Karpas-422 (cell line): Measurements from ENCODE around the gene SNX33. TPM values are rescaled to one million over a fixed set of nuclear protein-coding genes. Genes with fewer than 3 reads are reported as not detected.
"Not testable (repeated sequence)": the region's sequence is repeated elsewhere in the genome, so short reads cannot be mapped to it uniquely, and the experiment has no call there.

Source experiments
- DNase-seq: peaks from one replicate; pipeline ENCODE4 v3.0.0-alpha.2; 2015
- H2AFZ ChIP-seq: fragments of 200-600 bp; sonication (generic); 2 replicates; pipeline ENCODE4 v1.6.1; 2014; ENCODE audit warnings: antibody characterized with exemption, low read length, mixed read lengths
- H3K27ac ChIP-seq: fragments of 200-600 bp; sonication (generic); 2 replicates; pipeline ENCODE4 v1.5.1; 2014; ENCODE audit warnings: mild to moderate bottlenecking, low read length, moderate library complexity
- H3K27me3 ChIP-seq: fragments of 200-600 bp; sonication (generic); 2 replicates; pipeline ENCODE4 v1.6.1; 2014; ENCODE audit warnings: low read length, mixed read lengths
- H3K36me3 ChIP-seq: fragments of 200-600 bp; sonication (generic); 2 replicates; pipeline ENCODE4 v1.6.1; 2014; ENCODE audit warnings: low read length, mixed read lengths; ENCODE audit not compliant: insufficient read depth
- H3K4me1 ChIP-seq: fragments of 200-600 bp; sonication (generic); 2 replicates; pipeline ENCODE4 v1.6.1; 2014; ENCODE audit warnings: mild to moderate bottlenecking, low read length, mixed read lengths
- H3K4me2 ChIP-seq: fragments of 200-600 bp; sonication (generic); 2 replicates; pipeline ENCODE4 v1.6.1; 2014; ENCODE audit warnings: low read length, low read depth, mild to moderate bottlenecking; ENCODE audit not compliant: poor library complexity, severe bottlenecking
- H3K4me3 ChIP-seq: fragments of 200-600 bp; sonication (generic); 2 replicates; pipeline ENCODE4 v1.5.1; 2014; ENCODE audit warnings: mild to moderate bottlenecking, antibody characterized with exemption, low read length, mixed read lengths
- H3K79me2 ChIP-seq: fragments of 200-600 bp; sonication (generic); 2 replicates; pipeline ENCODE4 v1.6.1; 2014; ENCODE audit warnings: mild to moderate bottlenecking, low read length, mixed read lengths
- H3K9ac ChIP-seq: fragments of 200-600 bp; sonication (generic); 2 replicates; pipeline ENCODE4 v1.6.0; 2014; ENCODE audit warnings: low read length
- H3K9me2 ChIP-seq: fragments of 200-600 bp; sonication (generic), shearing (Covaris generic); replicated peaks from 2 replicates; pipeline ENCODE4 v1.6.0; 2014; ENCODE audit warnings: mild to moderate bottlenecking, low read length, moderate library complexity; ENCODE audit not compliant: insufficient read depth
- H3K9me3 ChIP-seq: fragments of 300-700, 200-600 bp; sonication (generic); 2 replicates; pipeline ENCODE4 v1.6.1; 2014; ENCODE audit warnings: low read length, mixed read lengths
- H4K20me1 ChIP-seq: fragments of 200-600 bp; sonication (generic); 2 replicates; pipeline ENCODE4 v1.6.1; 2014; ENCODE audit warnings: mild to moderate bottlenecking, antibody characterized with exemption, low read length, low read depth; ENCODE audit not compliant: insufficient read depth
- total RNA-seq: library from RNA; depleted of rRNA; stranded (reverse); fragments of >200 nt; shearing (Covaris generic); gene quantifications from 2 replicates; pipeline ENCODE4 v1.2.3, GENCODE V29; 2014; ENCODE audit warnings: low replicate concordance

The SNX33 gene
- total RNA-seq, 1 experiment from 2014 or later = not detected

DNA sequence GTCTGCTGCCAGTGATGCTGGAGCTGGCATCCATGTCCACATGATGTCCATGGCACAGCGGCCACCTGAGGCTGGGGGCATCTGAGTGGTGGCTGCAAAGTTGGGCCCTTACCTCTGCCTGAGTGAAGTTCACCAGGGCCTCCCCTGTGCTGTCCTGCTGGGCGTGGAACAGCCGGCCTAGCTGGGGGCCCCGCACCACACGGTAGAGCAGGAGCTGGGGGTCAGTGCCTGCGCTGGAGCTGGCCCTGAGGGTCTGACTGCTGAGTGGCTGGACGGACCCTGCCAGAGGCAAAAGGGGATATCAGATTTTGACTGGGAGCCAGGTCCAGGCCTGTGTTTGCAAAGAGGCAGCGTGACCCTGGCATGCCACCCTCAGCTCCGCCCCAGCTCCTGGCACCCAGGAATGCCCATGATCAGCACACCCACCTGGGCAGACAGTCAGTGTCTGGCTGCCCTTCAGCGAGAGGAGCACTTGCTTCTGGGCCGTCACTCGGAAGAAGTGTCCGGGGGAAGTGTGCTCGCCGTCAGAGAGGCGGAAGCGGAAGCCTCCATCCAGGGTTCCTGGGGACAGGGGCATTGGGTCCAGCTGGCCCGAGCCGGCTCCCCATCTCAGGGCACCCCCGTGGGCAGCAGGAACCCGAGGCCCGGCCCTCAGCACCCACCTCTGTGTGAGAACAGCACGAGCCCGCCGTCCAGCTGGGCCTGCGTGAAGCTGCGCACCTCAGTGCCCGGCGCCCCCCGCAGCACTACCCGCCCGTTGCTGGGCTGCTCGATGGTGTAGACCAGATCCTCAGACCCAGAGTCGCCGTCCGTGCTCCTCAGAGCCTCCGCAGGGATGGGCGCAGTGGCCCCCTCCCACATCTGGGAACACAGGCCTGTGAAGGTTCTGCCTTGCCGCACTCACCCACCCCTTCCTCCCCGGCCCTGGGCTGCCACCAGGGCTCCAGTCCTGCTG, 34.7 kb downstream of the SNX33 start:
- no peak overlapping the region for H3K4me3 ChIP-seq
- H2AFZ ChIP-seq = no peak overlapping the region
- peaks cover 26% of the 10 kb centered on the region for H3K4me1 ChIP-seq
- no peaks in the 10 kb centered on the region for H3K27me3 ChIP-seq
- no peaks in the 10 kb centered on the region for H4K20me1 ChIP-seq
- no peaks in the 10 kb centered on the region for H3K9me3 ChIP-seq
- no peak overlapping the region for H3K9ac ChIP-seq
- no peak overlapping the region for H3K27ac ChIP-seq
- H3K9me2 ChIP-seq = no peaks in the 10 kb centered on the region
- H3K79me2 ChIP-seq = no peaks in the 10 kb centered on the region
- H3K4me2 ChIP-seq = no peak overlapping the region
- no peaks in the 10 kb centered on the region for H3K36me3 ChIP-seq
- no peak for DNase-seq

- H3K4me3 ChIP-seq, H3K27me3 ChIP-seq, H4K20me1 ChIP-seq, H3K4me2 ChIP-seq, H3K27ac ChIP-seq, H3K9me2 ChIP-seq, H3K9me3 ChIP-seq, H3K36me3 ChIP-seq, H3K79me2 ChIP-seq: not testable (repeated sequence)
- H3K4me1 ChIP-seq = peaks cover 13% of the 10 kb centered on the region
- 0 out of 2 replicates have a peak overlapping the region, but pooled peaks have one; percentile 13 for H3K9ac ChIP-seq
- DNase-seq = peak; percentile 93
- H2AFZ ChIP-seq = 0 out of 2 replicates have a peak overlapping the region, but pooled peaks have one; percentile 21
Observed at GRCh38 chr15:75683646-75684312, 36.1 kb downstream of the SNX33 start.

GRCh38 chr15:75684648-75685047, 36.9 kb downstream of the SNX33 start:
- no peaks in the 10 kb centered on the region for H4K20me1 ChIP-seq
- H2AFZ ChIP-seq = no peak overlapping the region
- H3K27me3 ChIP-seq = no peaks in the 10 kb centered on the region
- H3K36me3 ChIP-seq = no peaks in the 10 kb centered on the region
- no peak for DNase-seq
- no peak overlapping the region for H3K4me3 ChIP-seq
- no peak overlapping the region for H3K27ac ChIP-seq
- no peaks in the 10 kb centered on the region for H3K9me2 ChIP-seq
- no peak overlapping the region for H3K4me2 ChIP-seq
- H3K79me2 ChIP-seq = no peaks in the 10 kb centered on the region
- H3K4me1 ChIP-seq = peaks cover 6% of the 10 kb centered on the region; the same call in 1 of the 2 replicates
- H3K9me3 ChIP-seq = no peaks in the 10 kb centered on the region
- H3K9ac ChIP-seq = no peak overlapping the region

GRCh38 chr15:75685195-75685594, 37.5 kb downstream of the SNX33 start:
- Histone ChIP-seq H3K4me2 (no peak overlapping the region), H3K36me3 (no peaks in the 10 kb centered on the region), H3K27me3 (no peaks in the 10 kb centered on the region), H2AFZ (no peak overlapping the region), H3K27ac (no peak overlapping the region), H4K20me1 (no peaks in the 10 kb centered on the region), H3K9me3 (no peaks in the 10 kb centered on the region), H3K9me2 (no peaks in the 10 kb centered on the region), H3K79me2 (no peaks in the 10 kb centered on the region), H3K4me1 (peaks cover 6% of the 10 kb centered on the region; the same call in 1 of the 2 replicates), H3K9ac (no peak overlapping the region), H3K4me3 (no peak overlapping the region)
- DNase-seq = no peak

DNA sequence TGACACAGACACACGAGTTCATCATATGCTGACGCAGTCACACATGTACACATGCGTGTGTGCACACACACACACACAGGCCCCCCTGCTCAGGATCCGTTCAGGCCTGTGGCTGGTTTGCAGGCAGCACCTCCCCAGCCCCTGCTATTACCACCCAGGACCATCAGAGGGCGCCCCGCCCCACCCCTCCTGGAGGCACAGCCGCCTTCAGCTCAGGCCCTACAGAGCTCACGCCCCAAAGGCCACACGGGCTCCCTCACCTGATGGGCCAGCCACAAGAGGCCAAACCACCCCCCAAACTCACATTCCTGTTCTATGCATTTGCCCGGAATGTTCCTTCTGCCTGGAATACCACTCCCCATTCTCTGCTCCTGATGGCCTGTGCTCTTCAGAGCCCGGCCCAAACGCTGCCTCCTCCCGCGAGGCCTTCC, 38.5 kb downstream of the SNX33 start:
- not testable (repeated sequence) for H3K9me3 ChIP-seq, H3K27ac ChIP-seq, H3K9ac ChIP-seq

GRCh38 chr15:75687486-75688277, 40.0 kb downstream of the SNX33 start:
- H3K4me1 ChIP-seq = peaks cover 4% of the 10 kb centered on the region; the same call in 1 of the 2 replicates
- H2AFZ ChIP-seq = no peak overlapping the region
- no peak overlapping the region for H3K4me3 ChIP-seq
- H4K20me1 ChIP-seq = no peaks in the 10 kb centered on the region
- no peak for DNase-seq
- H3K9me3 ChIP-seq = no peaks in the 10 kb centered on the region
- no peaks in the 10 kb centered on the region for H3K9me2 ChIP-seq
- H3K27me3 ChIP-seq = no peaks in the 10 kb centered on the region
- no peaks in the 10 kb centered on the region for H3K79me2 ChIP-seq
- no peak overlapping the region for H3K9ac ChIP-seq
- H3K27ac ChIP-seq = no peak overlapping the region
- no peaks in the 10 kb centered on the region for H3K36me3 ChIP-seq
- H3K4me2 ChIP-seq = no peak overlapping the region

More for the DNA sequence above, 38.5 kb downstream of the SNX33 start:
- not testable (repeated sequence) for H3K9me2 ChIP-seq, H4K20me1 ChIP-seq, H2AFZ ChIP-seq, H3K27me3 ChIP-seq, H3K36me3 ChIP-seq, H3K4me2 ChIP-seq, H3K4me3 ChIP-seq, H3K4me1 ChIP-seq, H3K79me2 ChIP-seq
- DNase-seq = peak; percentile 94

DNA sequence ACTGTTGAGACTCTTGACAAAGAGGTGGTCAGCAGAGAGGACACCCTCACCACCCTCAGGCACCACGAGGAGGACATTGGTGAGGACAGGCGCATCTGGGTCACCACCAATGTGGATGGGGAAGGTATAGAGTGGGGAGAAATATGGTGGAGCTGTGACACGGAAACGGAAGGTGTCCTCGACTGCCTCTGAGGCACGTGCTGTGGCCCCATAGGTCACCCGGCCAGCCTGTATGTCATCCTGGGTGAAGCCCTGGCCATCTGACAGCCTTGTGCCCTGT, 40.5 kb downstream of the SNX33 start:
- no peaks in the 10 kb centered on the region for H3K9me3 ChIP-seq
- no peaks in the 10 kb centered on the region for H3K27me3 ChIP-seq
- H3K27ac ChIP-seq = no peak overlapping the region
- H4K20me1 ChIP-seq = no peaks in the 10 kb centered on the region
- no peaks in the 10 kb centered on the region for H3K9me2 ChIP-seq
- H3K9ac ChIP-seq = no peak overlapping the region
- H3K36me3 ChIP-seq = no peaks in the 10 kb centered on the region
- DNase-seq = no peak
- H3K4me2 ChIP-seq = no peak overlapping the region
- H2AFZ ChIP-seq = no peak overlapping the region
- no peak overlapping the region for H3K4me3 ChIP-seq
- H3K4me1 ChIP-seq = peaks cover 4% of the 10 kb centered on the region; the same call in 1 of the 2 replicates
- no peaks in the 10 kb centered on the region for H3K79me2 ChIP-seq

DNA sequence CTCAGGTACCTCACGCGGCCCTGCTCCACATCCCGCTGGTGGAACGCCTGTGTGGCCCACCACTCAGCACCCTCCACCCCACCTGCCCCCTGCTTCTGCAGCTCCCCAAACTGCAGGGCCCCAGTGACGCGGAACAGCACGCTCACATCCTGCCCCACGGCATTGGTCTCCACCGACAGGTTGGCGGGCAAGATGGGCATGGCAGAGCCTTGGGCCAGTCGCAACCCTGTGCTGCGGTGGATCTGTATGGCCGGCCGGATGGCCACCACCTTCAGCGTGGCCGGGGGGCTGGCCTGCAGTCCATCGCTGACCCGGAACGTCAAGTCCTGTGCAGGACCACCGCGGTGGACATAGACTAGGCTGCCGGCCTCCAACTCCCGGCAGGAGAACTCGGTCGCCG, 41.1 kb downstream of the SNX33 start:
- H3K9me2 ChIP-seq = no peaks in the 10 kb centered on the region
- no peak overlapping the region for H3K4me2 ChIP-seq
- H3K27ac ChIP-seq = no peak overlapping the region
- no peak overlapping the region for H2AFZ ChIP-seq
- no peaks in the 10 kb centered on the region for H3K9me3 ChIP-seq
- H3K36me3 ChIP-seq = no peaks in the 10 kb centered on the region
- no peaks in the 10 kb centered on the region for H3K27me3 ChIP-seq
- no peak overlapping the region for H3K9ac ChIP-seq
- DNase-seq = no peak
- H3K79me2 ChIP-seq = no peaks in the 10 kb centered on the region
- no peaks in the 10 kb centered on the region for H4K20me1 ChIP-seq
- H3K4me3 ChIP-seq = no peak overlapping the region
- H3K4me1 ChIP-seq = no peaks in the 10 kb centered on the region; the same call in 1 of the 2 replicates
